GM18507 (cell line): Measurements from ENCODE around the gene IL5.
"Not testable (repeated sequence)": the region's sequence is repeated elsewhere in the genome, so short reads cannot be mapped to it uniquely, and the experiment has no call there.

Source experiments
- DNase-seq: peaks from one replicate; pipeline ENCODE4 v3.0.0; 2011; ENCODE audit warnings: low read depth; ENCODE audit not compliant: insufficient read length; ENCODE audit errors: extremely low spot score
- FAIRE-seq: peaks from 2 replicates; lab custom pipeline; 2011; peaks lifted over from hg19 to GRCh38; lab: Jason Lieb, UNC

Gene IL5

GRCh38 chr5:132543472-132544201 is at the start of gene IL5:
Gene IL5, minus strand, starts transcription at chr5:132543522. Its CDS starts 44 bp downstream, at chr5:132543478.
- no peak for FAIRE-seq

DNA sequence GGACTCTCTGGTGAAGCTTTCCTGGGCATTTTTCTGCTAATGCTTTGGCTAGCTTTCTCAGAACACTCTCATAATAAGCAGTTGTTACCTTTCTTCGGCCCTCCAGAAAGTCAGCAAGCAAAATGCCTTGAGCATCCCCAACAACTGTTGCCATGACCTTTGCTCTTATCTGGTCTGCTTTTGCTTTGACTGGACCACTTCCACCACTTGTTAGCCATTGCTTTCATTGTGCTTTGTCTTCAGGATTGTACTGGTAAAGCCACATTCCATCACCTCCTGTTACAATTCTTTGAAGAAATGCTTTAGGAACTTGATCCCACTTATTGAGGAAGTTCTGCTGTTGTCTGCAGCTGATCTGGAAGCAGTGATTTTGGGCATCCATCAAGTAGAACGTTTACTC is 49.2 kb upstream of the IL5 start:
- no peak for DNase-seq
- peak; percentile 53 for FAIRE-seq

More at GRCh38 chr5:132543472-132544201, at the start of gene IL5:
- no peak for DNase-seq

- DNase-seq (peak; percentile 4), FAIRE-seq (no peak)
These were observed 47.8 kb upstream of the IL5 start for GRCh38 chr5:132591145-132591544.

DNA sequence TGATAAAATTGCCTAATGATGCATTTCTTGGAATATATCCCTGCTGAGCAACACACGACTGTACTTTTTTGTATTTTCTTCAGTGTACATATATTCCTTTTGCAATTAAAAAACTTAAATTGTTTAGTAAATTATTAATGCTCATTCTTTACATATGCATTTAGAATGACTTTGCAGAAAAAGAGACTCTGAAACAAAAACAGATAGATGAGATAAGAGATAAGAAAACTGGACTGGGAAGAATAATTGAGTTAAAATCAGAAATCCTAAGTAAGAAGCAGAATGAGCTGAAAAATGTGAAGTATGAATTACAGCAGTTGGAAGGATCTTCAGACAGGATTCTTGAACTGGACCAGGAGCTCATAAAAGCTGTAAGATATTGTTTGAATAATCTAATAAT is 46.1 kb upstream of the IL5 start:
- DNase-seq (no peak), FAIRE-seq (no peak)

DNA sequence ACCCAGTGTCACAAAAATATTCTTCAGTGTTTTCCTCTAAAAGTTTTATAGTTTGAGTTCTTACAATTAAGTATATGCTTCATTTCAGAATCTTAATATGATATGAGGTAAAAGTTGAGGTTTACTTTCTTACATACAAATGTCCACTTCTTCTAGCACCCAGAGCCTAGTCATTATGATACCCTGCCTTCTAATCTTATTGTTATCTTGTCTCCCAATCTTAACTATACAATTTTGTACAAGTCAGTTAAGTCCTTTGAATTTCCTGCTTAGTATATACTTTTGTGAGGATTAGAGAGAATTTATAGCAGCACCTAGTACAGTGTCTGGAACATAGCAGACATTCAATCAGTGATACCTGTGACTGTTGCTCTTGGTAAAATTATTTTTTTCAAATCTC is 42.7 kb upstream of the IL5 start:
- FAIRE-seq (no peak), DNase-seq (no peak)

GRCh38 chr5:132584560-132584959 is 41.2 kb upstream of the IL5 start:
- DNase-seq, FAIRE-seq: not testable (repeated sequence)

DNA sequence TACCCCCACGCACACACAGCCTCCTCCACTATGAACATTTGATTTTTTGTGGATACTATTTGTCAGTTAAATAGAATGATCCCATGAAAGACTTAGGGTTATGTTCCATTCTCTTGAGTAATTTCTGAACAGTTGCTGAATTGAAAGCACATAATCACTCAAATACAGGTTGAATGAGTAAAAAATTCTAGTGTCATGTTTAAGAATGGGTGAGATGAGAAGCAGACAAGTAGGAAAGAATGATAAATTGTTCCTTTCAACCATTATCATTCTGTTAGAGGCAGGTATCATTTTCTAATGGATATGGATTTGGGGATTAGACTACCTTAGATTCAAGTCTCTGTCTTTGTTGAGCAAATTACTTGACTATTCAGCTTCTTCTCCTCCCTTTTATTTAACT is 32.8 kb upstream of the IL5 start:
- FAIRE-seq (no peak), DNase-seq (no peak)

DNA sequence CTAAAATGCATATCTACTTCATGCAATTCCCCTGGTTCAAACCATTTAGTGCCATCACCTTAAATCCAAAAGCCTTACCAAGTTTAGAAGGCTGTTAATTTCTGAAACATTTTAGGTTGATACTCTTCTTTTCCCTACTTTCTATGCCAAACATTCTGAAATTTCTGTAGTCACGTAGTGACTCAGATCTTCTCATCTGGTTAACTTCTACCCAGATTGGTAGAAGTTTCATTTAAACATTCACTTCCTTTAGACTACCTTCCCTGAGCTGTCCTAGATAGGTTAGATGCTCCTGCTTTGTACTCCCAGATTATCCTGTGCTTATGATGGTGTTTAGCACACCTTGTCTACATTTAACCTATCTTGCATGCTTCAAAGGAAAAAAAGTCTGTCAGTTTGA is 23.3 kb upstream of the IL5 start:
- DNase-seq (no peak), FAIRE-seq (peak; percentile 55)

- not testable (repeated sequence) for FAIRE-seq, DNase-seq
These were observed 21.2 kb upstream of the IL5 start for GRCh38 chr5:132564555-132564954.

DNA sequence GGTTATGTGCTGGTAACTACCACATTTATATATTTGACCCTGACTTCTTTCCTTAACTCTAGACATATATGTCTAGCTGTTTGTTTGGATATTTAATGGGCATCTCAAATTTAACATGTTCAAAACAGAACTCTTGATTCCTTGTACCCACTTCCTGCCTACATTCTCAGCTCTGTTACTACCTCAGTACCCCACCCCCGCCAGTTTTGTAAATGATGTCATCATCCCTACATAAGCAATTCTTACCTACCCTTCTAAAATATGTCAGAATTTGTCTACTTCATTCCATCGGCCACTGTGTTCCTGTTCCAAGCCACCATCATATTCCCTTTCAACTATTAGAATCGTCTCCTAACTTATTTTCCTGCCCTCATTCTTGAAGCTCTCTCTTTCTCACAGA is 18.3 kb upstream of the IL5 start:
- DNase-seq (no peak), FAIRE-seq (no peak)

DNA sequence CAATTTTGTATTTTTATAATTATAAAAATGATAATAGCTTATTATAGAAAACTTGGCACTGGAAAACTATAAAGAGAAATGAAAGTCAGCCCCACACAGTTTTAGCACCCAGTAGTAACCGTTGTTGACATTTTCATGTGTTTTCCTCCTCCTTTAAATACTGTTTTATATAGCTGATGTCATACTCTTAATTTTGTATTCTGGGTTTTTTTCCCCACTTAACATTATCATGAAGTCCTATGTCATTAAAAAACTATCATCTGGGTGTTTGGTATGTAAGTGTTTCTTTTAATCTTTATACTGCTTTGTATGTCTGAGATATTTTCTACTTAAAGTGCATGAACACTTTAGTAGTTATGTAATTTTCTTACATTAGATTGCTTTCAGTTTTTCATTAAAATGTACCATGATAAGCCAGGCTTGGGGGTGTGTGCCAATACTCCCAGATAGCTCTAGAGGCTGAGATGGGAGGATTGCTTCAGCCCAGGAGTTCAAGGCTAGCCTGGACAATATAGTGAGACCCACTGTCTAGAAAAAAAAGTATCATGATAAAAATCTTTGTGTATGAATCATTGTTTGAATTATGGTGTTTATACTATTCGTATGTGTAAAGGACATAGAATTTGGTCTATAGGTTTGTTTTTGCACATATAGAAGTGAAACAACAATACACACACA is 16.2 kb upstream of the IL5 start:
- DNase-seq (no peak), FAIRE-seq (no peak)

GRCh38 chr5:132557478-132558172 is 14.3 kb upstream of the IL5 start:
- FAIRE-seq (peak; percentile 82), DNase-seq (peak; percentile 9)

DNA sequence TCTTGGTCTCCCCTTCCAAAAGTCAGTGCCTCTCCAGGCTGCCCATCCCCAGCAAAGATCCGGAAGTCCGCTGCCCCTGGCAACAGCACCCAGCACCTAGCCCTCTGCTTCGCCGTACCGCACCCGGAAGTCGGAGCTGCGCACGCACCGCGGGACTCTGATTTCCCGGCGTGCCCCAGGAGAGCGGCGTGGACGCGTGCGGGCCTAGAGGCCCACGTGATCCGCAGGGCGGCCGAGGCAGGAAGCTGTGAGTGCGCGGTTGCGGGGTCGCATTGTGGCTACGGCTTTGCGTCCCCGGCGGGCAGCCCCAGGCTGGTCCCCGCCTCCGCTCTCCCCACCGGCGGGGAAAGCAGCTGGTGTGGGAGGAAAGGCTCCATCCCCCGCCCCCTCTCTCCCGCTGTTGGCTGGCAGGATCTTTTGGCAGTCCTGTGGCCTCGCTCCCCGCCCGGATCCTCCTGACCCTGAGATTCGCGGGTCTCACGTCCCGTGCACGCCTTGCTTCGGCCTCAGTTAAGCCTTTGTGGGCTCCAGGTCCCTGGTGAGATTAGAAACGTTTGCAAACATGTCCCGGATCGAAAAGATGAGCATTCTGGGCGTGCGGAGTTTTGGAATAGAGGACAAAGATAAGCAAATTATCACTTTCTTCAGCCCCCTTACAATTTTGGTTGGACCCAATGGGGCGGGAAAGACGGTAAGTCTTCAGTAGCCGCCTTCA is 13.6 kb upstream of the IL5 start, which contains the start of gene RAD50:
Gene RAD50 (plus strand): TSS at position 215 of the 715 bp plus-strand sequence. CDS start 348 bp downstream, at position 563.
- FAIRE-seq = peak; percentile 96
- peak; percentile 85 for DNase-seq

GRCh38 chr5:132556153-132556762 is 12.9 kb upstream of the IL5 start:
- DNase-seq = no peak
- peak; percentile 5 for FAIRE-seq

DNA sequence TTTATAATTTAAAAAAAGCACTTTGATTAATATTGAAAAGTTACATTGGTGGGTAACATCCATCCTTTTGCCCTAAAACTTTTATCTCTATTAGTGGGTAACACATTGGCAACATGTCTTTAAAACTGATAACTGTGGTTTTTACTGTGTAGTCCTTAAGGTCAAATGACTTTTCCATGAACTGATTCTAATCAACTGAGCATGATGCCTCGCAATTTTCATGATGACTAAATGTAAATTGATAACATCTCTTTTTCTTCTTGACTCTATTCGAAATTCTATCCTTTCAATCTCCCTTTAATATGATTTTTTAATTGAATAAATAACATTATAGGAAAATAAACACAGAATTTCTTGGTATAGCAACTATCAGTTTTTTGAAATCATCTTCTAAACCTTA is 6.3 kb upstream of the IL5 start:
- DNase-seq = no peak
- no peak for FAIRE-seq

DNA sequence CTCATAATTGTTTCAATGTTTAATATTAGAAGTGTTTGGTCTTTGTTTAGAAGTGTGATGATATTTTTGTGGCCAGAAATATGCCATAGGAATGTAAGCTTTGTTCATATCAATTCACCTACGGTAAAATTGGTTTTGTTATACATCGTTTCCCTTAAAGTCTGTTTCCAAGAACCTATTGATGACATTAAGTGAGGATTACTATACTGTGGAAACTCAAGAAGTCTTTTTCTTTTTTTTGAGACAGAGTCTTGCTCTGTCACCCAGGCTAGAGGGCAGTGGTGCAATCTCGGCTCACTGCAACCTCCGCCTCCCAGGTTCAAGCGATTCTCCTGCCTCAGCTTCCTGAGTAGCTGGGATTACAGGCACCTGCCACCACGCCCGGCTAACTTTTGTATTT is 5.5 kb upstream of the IL5 start:
- not testable (repeated sequence) for FAIRE-seq, DNase-seq

- FAIRE-seq (no peak), DNase-seq (no peak)
These were observed 3.9 kb upstream of the IL5 start for GRCh38 chr5:132547269-132547668.

DNA sequence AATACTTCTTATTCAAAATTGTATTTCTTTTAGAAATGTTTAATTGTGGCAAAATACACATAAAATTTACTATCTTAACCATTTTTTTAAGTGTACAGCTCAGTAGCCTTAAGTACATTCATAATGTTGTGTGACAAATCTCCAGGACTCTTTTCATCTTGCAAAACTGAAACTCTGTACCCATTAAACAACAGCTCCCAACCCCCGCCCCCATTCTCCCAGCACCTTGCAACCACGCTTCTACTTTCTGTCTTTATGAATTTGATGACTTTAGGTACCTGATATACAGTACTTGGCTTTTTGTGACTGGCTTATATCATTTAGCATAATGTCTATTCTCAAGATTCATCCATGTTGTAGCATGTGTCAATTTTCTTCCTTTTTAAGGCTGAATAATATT is 2.8 kb upstream of the IL5 start:
- FAIRE-seq (peak; percentile 53), DNase-seq (no peak)

DNA sequence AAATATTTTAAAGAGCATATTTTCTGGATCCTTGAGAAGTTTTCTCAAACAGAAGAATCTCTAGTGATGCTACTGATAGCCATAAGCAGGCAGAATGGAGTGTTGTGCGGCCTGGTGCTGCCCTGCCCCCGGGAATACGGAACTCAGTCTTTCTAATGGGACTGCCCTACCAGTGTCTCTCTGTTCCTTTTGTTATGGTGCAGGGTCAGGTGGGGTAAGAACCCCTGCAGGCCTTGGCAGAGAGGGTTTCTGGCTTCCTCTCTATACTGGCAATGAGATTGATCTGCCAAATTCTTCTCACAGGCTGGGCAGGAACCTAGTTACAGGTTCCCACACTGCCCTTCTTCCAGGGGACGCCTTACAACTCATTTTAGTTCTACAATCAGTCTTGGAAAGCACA is 2.6 kb downstream of the IL5 start:
- FAIRE-seq (no peak), DNase-seq (no peak)
